Mammary epithelial cell (primary cell): ENCODE measurements around the gene RHOD.

Source experiments
- CTCF ChIP-seq, 2 donors: IDR thresholded peaks in 1 of 2; conservative IDR thresholded peaks in 1 of 2; 2 replicates each; pipeline ENCODE4 v1.5.1; 2011 to 2012; ENCODE audit warnings: inconsistent platforms in 2 of 2, low read length in 2 of 2, mild to moderate bottlenecking in 2 of 2, control low read depth in 1 of 2, low read depth in 1 of 2; ENCODE audit not compliant: insufficient read depth in 1 of 2; ENCODE audit errors: extremely low read depth in 1 of 2
- EZH2 ChIP-seq: IDR thresholded peaks from 2 replicates; pipeline ENCODE4 v1.6.1; 2012; ENCODE audit warnings: low read length, inconsistent platforms, borderline replicate concordance

GRCh38 chr11:67043572-67044349 is 12.9 kb upstream of the RHOD start:
- TF ChIP-seq EZH2 (no peak), CTCF (conservative IDR thresholded peaks at IDR 0.05 in 1 of 2, IDR thresholded peaks at IDR 0.05 in 1 of 2; ENCODE audit: extremely low read depth in 1 of 2, insufficient read depth in 1 of 2, low read depth in 1 of 2, low read length in 2 of 2) (no peak)
